Occipital lobe (tissue), 2 donors: ENCODE data around the gene CTR9. TPM values are rescaled to one million over a fixed set of nuclear protein-coding genes. Genes with fewer than 3 reads are reported as not detected.

Experiments
- DNase-seq: peaks from one replicate; lab custom pipeline; 2025; lab: John Stamatoyannopoulos, UW
- total RNA-seq: library from RNA; depleted of rRNA; stranded (reverse); fragments of >200 nt; gene quantifications from one replicate; pipeline ENCODE4 v1.2.3, GENCODE V29; 2014

Gene CTR9
- total RNA-seq: 36.8 TPM

DNA sequence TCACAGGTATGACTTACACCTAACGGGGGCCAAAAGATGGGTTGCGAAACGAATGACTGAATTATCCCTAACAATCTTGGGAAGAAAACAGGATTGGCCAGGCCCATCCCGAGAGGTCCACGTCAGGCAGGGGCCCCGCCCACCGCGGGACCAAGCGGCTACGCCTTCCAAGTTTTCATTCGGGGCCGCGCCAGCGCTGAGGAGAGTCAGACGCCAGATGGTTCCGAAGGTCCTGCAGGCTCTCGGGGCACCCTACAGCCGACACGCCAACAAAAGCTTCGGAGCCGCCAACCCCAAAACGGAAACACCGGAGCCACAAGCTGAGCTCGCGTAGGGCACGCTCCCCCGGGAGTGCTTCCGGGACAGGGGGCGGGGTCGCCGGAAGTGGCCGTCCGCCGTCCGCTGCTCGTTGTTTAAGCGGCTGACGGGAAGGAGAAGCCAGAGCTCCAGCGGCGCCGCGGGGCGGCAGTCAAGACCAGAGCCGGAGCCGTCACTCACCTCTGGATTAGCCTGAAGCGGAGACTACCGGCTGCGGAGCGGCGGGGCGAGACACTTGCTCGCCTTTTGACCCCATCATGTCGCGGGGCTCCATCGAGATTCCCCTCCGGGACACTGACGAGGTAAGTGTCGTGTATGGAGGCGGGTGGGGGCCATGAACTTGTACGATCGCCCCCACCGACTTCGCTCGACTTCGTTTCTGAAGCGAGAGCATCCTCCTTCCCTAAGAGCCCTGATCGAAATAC lies at the start of gene CTR9:
Gene CTR9 (plus strand): TSS at position 409 of the 743 bp plus-strand sequence. CDS start 167 bp downstream, at position 576.
- DNase-seq: peak; percentile 86

DNA sequence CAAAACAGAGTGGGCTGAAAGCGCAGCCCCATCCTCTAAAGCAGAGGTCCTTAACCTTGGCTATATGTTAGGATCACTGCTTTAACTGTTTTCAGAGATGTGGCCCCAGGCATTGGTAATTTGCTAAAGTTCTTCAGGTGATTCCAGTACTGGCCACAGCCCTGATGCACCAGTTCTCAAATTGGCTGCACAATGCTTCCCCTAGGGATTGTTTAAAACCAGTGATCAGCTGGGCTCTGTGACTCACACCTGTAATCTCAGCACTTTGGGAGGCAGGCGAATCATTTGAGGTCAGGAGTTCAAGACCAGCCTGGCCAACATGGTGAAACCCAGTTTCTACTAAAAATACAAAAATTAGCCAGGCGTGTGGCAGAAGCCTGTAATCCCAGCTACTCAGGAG lies 49.1 kb upstream of the CTR9 start:
- no peak for DNase-seq

DNA sequence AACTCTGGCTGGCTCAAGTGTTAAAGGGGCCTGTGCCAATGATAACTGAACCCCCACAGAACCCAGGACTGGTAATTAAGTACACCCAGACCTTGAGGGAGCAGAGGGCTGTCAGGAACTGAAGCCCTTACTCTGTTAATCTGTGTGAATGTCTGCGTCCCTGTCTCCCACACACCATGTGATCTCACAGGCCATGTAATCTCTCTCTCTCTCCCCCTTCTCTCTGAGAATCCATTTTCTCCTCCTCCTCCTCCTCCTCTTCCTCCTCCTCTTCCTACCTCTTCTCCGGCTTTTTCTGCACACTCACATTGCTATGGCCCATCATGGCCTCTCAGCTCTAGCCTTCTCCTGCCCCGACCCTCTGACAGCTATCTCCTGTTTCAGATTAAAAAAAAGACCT lies 42.9 kb upstream of the CTR9 start:
- DNase-seq: no peak

DNA sequence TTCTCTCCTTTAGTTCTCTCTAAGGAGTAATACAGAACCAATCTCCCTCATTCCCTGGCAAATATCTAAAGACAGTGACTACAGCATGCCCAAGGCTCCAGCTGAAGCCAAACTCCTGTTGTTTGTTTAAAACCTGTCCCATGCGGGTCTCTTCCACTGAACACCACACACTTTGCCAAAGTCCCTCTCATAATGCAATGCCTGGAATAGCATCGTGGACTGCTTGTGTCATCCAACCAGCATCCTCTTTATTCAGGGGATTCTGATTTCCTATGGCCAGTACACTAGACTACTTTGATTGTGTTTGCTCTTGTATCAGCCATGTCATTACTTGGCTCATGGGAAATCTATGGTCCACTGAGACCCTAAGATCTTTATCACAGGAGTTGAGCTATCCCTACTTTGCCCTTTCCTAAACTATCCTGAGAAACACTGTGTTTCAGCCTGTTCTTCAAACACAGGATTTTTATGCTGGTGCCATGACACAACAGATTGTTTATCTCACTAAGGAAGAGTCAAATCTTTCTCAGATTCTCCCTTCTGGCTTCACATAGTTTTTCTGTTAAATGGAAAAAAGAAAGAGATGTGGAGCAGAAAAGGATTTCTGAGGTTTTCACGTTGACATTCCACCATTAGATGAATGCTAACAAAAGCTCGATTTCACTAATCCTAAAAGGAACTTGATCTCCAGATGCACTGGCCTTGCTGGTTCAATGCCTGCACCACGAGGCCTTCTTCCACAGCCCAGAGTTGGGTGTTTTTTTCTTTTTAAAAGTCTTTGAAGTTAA lies 41.6 kb upstream of the CTR9 start:
- DNase-seq: no peak

DNA sequence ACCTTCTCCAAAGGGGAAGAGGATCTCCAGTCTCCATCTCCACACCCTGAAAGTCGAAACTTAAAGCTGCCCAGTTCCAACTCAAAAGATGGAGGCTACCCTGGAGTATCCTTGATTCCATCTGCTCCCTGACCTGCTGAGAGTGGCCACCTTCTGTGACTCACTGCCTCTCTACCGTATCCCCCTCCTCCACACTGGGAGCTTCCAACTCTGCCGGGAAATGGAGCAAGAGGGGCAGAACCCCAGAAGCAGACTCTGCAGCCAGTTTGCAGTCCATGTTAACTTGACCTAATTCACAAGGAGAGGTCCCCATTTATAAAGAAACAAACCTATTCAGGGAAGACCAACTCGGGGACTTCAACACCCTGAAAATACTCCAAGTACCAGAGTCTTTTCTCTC lies 35.5 kb upstream of the CTR9 start:
- DNase-seq: no peak

DNA sequence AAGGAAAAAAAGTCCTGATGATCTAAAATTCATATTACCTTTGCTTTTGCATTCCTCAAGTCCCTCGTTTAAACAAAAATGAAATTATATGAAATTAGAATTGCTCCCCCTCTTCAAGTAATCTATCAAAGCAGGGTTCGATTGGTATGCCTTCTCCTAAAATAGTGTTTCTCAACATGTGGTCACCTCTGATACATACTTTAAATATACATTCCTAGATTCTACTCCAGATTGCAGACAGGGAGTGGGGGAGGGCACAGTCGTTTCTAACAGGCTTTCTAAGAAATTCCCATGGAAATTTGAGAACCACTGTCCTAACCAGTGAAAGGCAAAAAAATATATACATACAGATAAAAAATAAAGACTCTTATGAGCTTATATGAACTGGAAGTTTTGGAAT lies 34.9 kb upstream of the CTR9 start:
- DNase-seq: no peak

DNA sequence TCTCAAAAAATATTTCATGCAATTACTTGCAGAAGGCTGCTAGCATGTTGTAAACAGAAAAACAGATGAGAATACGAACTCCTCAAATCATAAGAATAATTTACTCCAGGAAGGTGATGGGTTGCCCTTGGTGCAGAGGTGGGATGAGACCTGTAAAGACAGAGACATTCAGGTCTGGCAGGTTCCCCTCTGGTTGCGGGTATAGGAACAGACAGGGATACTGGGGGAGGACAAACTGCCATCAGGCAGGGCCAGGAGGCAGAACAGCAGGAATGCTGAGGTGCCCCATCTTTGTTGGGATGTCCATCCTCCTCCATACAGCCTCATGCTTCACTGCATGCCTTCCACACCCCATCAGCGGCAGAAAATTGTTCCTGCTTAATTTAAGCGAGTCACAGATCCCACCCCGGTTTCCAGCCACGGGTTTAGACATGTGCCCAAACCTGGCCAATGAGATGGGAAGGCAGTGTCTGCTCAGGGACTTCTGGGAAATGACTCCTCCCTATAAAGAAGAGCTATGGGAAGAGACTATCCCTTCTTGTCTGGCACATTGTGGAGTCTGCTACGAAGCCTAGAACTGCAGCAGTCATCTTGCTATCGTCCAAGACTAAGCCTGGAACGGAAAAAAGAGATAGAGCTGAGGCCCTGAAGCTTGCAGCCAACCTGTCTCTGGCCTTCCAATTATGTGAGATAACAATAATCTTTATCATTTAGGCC lies 34.3 kb upstream of the CTR9 start:
- DNase-seq: no peak

DNA sequence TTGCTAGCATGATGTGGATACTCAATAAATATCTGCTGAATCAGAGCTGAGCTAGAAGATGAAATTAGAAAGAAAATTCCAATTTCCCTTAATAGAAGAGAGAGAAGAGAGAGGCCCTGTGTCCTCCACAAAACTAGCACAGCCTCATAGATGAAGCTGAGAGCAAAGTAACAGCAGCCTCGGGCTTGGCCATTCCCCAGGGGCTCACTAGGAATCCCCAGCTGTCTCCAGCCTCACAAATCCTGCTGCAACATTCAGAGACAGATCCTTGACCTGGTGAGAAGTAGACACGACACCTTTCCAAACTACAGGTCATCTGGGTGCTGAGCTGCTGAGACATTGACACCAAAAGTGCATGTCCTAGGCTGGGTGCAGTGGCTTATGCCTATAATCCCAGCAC lies 31.4 kb upstream of the CTR9 start:
- DNase-seq: no peak

DNA sequence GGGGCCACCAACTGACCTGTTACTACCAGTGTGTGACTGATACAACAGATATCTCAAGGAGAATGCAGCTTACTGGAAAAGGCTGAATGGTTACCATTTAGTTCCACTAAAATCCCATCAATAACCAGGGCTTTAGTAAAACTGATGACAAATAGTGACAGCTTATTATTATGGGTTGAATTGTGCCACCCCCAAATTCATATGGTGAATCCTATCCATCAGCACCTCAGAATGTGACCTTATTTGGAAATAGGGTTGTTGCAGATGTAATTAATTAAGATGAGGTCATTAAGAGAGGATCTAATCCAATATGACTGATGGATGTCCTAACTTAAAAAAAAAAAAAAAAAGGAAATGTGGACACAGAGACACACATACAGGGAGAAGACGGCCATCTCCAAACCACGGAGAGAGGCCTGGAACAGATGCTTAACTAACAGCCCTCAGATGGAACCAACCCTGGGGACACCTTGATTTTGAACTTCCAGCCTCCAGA lies 30.1 kb upstream of the CTR9 start:
- DNase-seq: no peak

DNA sequence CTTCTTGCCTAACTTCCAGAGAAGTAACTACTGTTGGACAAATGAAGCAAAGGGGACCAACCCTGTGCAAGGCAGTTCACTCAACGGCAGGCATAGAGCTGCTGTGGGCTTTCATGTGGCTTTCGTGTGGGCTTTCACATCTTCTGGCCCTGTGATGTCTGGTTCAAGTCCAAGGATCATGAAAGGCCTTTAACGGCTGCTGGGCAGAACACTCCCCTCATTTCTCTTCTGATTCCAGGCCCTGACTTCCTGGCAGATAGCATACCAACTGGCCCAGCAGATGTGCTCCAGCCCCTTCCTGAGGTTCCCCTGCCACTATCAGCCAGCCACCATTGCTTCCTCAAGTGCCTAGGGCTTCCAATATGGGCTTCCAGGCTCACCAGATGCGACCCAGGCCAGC lies 28.7 kb upstream of the CTR9 start:
- no peak for DNase-seq

DNA sequence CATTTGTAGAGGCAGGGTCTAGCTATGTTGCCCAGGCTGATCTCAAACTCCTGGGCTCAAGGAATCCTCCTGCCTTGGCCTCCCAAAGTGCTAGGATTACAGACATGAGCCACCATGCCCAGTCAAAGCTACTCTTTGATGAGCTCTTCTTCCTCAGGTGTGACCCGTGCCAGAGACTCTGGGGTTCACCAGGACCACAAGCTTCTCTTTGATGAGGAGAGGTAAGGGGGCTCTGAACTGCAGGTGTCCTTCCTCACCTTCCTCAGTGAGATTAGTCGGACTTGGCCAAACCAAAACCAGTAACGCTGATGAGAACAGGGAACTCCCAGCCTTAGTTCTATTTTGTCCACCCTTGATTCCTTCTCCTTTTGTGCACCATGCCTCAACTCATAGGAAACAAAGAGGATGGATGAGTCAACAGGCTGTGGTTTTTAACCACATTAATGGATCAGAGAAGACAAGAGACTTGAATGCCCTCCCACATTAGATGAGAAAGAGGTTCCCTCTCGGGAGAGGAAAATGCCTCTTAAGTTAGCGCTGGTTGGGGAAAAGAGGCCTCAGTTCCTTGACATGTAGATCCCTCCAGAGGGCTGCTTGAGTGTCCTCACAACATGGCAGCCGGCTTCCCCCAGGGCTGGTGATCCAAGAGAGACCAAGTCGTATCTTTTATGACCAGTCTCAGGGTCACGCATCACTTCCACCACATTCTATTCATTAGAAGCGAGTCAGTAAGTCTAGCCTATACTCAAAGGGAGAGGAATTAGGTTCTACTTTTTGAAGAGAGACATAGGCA lies 25.7 kb upstream of the CTR9 start:
- no peak for DNase-seq

DNA sequence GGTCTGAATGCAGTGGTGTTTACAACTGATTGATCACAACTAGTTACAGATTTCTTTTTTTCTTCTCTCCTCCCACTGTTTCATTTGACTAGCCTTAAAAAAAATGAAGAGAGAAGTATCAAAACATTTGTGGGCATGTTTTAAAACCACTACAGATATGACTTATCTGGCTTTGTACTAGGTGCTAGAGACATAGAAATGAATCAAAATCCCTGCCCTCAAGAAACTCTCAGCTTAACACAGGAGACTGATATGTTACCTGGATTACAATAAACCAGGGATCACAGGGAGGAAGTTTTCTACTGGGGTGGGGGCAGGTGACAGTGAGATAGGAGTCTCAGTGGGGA lies 25.2 kb upstream of the CTR9 start:
- DNase-seq: no peak

DNA sequence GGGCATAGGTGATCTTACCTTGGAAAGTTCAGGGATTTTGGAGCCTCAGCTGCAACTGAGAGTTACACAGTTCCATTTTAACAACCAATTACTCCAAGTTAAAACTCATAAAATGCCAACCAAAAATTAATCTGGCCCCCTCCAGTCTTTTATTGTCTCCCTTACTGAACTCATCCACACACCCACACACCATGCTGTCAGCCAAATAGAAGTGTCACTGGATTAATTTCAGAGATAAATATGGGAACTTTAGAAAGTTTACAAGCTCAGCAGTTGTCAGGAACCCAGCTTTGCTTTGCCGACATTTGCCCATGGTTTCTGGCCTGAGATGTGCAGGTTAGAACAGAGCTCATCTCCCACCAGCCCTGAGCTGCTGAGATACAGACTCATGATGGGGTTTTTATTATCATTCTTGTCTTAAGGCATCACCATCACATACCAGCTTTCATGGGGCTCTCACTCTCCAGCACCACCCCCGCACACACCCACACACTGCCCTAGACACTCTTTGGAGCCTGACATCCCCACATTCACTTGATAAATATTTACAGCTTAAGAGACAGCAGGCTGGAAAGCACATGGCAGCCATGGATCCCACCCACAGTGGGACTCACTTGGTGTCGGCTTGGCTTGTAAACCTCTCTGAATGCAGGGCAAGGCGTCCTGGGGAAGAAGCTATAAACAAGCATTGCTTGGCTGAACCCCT lies 23.7 kb upstream of the CTR9 start:
- DNase-seq: no peak

DNA sequence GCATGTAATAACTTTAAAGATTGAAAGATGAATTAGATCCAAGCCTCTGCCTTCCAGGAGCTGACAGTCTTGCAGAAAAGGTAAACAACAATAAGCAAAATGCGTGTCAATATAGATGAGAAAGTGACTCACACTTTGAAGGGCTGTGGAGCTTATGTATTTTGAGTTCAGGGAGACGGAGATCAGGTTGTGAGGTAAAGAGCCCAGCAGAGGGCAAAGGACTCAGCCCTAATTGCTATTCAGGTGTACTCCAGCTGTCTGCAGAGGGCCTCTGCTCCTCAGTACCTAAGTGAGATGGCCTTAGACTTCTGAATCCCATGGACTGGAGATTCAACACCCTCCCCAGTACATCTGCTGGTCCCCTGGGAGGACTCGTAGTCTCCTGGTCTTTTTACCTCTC lies 22.9 kb upstream of the CTR9 start:
- no peak for DNase-seq

DNA sequence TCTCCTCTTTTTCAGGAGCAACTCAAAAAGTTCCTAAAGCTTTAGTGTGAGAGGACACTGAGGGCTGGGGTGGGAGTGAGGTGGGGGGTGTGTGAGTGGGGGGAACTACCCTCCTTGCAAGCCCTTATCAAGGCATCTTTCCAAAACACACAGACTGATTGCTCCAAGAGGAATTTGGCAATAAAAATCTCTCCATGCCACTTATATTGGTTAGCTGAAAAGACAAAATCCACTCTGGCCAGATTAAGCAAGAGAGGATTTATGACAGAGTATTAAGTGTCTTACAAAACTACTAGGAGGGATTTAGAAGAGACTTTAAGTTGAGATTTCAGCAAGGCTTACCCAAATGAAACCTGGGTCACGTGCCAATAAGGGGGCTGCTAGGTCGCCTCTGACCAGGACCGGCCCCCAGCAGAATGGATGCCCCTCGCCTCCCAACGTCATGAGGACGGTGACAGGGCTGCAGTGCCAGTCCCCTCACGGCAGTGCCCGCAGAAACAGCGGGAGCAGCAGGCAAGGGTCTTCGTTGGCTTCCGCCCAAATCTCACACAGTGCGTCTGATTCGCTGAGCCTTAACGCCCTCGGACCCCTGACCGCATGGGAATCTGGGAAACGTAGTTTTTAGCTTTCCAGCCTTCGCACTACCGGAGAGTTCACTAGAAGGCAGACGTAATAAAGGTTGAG lies 22.1 kb upstream of the CTR9 start:
- no peak for DNase-seq

DNA sequence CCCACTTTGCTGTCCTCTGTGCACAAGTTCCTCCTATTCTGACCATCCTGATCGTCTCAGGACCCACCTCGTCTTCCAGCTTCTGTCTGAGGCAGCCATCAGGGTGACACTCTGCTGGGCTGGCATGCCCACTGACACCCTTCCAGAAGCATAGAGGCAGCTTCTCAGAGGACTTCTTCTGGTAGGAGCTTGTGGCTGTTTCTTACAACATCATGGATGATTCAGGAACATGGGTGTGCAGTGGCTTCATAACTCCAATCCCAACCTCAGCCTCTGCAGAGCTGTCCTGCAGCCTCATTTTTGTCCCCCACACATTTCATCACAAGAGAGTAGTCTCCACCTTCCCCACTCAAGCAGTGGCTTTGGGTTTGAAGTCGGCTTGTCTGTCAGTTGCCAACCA lies 20.9 kb upstream of the CTR9 start:
- no peak for DNase-seq

DNA sequence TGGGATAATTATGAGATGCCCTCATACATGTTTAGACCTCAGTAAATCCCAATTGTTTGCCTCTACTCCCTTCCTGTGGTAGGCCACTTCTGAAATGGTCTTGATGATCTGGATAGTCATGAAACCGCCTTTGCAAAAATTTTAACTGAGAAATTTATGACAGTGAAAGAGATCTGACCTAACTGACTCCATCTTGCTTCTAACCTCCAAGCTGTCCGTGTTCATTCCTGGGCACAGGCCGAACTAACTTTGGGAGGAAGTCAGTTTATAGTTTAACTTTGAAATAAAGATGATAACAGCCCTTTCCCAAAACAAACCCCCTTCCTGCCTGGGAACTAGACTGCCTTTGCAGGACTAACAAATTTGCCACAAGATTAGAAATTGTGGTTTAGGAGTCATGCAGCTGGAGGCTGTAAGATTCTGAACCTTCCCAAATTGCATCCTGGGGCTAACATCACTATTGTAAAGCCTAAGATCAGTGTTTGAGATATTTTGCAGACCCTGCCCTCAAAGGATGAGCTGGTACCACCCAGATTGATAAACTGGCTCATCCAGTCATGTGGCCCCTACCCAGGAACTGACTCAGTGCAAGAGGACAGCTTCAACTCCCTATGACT lies 19.9 kb upstream of the CTR9 start:
- no peak for DNase-seq

DNA sequence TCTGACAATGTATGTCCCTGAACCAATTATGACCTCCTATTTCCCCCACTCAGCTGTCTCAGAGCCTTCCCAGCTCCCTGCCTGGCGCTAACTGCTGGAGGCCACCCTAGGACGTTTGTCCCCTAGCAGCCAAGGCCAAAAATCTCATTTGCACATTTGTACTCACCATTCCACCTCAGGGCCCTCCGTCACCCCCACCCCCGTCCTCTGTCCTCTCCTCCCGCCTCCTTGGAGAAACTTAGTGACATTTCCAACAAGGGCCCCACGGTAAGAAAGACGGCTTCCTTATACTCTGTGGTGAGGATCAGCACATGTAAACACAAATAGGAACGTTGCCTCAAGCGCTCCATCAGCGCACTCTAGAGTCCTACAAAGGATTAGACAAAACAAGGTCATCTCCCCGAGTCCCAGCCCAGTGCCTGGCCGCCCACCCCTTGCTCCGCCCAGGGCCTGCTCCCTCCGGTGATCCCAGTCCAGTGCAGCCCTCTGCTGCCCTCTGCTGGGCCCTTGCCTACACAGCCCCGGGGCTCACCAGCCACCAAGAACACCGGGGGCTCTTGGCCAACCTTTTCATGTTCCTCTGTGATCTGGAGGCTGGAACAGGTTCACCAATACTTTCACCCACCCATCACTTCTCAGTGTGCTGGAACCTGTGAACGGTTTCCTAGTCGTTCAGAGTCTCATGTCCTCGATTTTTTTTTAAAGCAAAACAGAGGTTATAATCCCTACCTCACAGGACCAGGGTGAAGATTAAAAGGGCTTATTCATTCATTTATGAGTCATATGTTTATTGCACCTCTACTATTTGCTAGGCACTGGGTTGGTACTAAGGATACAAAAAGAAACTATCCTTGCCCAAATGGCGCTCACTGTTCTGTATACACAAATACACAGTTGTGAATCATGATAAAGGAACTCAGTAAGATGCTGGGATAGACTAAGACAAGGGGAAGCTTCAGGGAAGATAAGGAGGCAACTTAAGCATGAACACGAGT lies 15.3 kb upstream of the CTR9 start:
- DNase-seq: peak; percentile 86
